GM19239 (cell line): ENCODE data around the gene ZC3H12C.

Experiments used
- DNase-seq: peaks from one replicate; pipeline ENCODE4 v3.0.0; 2011; ENCODE audit warnings: low spot score; ENCODE audit not compliant: insufficient read length
- FAIRE-seq: peaks from 2 replicates; lab custom pipeline; 2011; peaks lifted over from hg19 to GRCh38; lab: Jason Lieb, UNC

ZC3H12C gene

GRCh38 chr11:110075847-110076208 lies 17.4 kb upstream of the ZC3H12C start:
- peak; percentile 74 for FAIRE-seq

GRCh38 chr11:110076371-110076965 lies 16.7 kb upstream of the ZC3H12C start:
- DNase-seq, result no peak
- peak; percentile 98 for FAIRE-seq

More at GRCh38 chr11:110075847-110076208, 17.4 kb upstream of the ZC3H12C start:
- no peak for DNase-seq

GRCh38 chr11:110077346-110077745 lies 15.8 kb upstream of the ZC3H12C start:
- no peak for FAIRE-seq
- no peak for DNase-seq

GRCh38 chr11:110077831-110078325 lies 15.3 kb upstream of the ZC3H12C start:
- FAIRE-seq (peak; percentile 94), DNase-seq (no peak)

- no peak for DNase-seq
- FAIRE-seq, result peak; percentile 39
These were observed 14.2 kb upstream of the ZC3H12C start for GRCh38 chr11:110078923-110079544.

- FAIRE-seq (peak; percentile 28), DNase-seq (no peak)
These were observed 13.5 kb upstream of the ZC3H12C start for GRCh38 chr11:110079726-110080125.

- DNase-seq (no peak), FAIRE-seq (peak; percentile 26)
These were observed 11.5 kb upstream of the ZC3H12C start for GRCh38 chr11:110081462-110082376.

- DNase-seq, result no peak
- no peak for FAIRE-seq
These were observed 10.3 kb upstream of the ZC3H12C start for GRCh38 chr11:110082899-110083298.

- DNase-seq (no peak), FAIRE-seq (peak; percentile 81)
These were observed 7.8 kb upstream of the ZC3H12C start for GRCh38 chr11:110085255-110085838.

- FAIRE-seq (peak; percentile 40), DNase-seq (no peak)
These were observed 6.3 kb upstream of the ZC3H12C start for GRCh38 chr11:110086892-110087309.

GRCh38 chr11:110087812-110088534 lies 5.2 kb upstream of the ZC3H12C start:
- no peak for DNase-seq
- peak; percentile 76 for FAIRE-seq

GRCh38 chr11:110088535-110089344 lies 4.5 kb upstream of the ZC3H12C start:
- FAIRE-seq (no peak), DNase-seq (no peak)

GRCh38 chr11:110089617-110090282 lies 3.4 kb upstream of the ZC3H12C start:
- peak; percentile 92 for FAIRE-seq
- no peak for DNase-seq

- FAIRE-seq, result peak; percentile 51
- DNase-seq, result no peak
These were observed 2.6 kb upstream of the ZC3H12C start for GRCh38 chr11:110090466-110091026.

- FAIRE-seq, result no peak
- no peak for DNase-seq
These were observed 1.1 kb upstream of the ZC3H12C start for GRCh38 chr11:110092111-110092514.

- FAIRE-seq (peak; percentile 73), DNase-seq (no peak)
These were observed 460 bp downstream of the ZC3H12C start for GRCh38 chr11:110093407-110094297.
